NCI-H2196 treated with DMSO at 0.1 percent for 48 hours (cell line): Measurements from ENCODE around the gene HS3ST3A1.

Source experiments
- DNase-seq: peaks from one replicate; lab custom pipeline; 2025; ENCODE audit not compliant: unreplicated experiment; lab: John Stamatoyannopoulos, UW

The HS3ST3A1 gene

DNA sequence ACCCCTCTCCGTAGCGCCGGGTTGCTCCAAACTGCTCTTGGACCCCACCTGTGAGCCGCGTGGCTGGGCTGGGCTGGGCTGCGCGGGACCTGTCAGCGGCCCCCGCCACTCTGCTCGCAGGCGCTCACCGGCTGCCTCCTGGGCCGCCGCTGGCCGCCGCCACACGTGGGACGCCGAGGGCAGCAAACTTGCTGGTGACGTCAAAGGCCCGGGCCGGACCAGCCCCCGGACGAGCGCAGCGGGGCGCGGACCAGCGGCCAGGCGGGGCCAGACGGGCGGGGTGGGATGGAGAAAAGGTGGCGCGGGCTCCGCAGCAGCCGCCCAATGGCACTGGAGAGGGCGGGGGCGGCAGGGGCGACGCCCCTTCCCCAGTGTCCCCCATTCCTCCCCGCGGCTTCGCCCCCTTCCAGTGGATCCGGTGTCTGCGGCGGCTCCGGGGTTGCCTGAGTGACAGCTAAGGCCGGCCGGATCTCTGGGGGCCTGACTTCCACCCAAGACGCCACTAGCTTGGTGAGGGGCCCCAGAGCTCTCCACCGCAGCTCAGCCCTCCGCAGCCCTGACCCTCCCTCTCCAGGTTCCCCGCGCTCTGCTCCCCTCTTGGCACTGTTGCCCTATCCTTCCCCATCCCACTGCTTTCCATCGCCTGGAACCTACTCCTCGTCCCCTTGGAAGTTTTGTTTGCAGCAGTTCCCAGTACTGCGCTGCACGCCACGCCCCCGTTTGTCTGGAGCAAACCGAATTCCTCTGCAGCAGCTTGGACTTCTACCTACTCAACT, at the start of gene HS3ST3A1:
Gene HS3ST3A1 (minus strand): TSS at position 154 of the 776 bp plus-strand sequence. CDS start 800 bp downstream, outside the sequence.
- DNase-seq: no peak

DNA sequence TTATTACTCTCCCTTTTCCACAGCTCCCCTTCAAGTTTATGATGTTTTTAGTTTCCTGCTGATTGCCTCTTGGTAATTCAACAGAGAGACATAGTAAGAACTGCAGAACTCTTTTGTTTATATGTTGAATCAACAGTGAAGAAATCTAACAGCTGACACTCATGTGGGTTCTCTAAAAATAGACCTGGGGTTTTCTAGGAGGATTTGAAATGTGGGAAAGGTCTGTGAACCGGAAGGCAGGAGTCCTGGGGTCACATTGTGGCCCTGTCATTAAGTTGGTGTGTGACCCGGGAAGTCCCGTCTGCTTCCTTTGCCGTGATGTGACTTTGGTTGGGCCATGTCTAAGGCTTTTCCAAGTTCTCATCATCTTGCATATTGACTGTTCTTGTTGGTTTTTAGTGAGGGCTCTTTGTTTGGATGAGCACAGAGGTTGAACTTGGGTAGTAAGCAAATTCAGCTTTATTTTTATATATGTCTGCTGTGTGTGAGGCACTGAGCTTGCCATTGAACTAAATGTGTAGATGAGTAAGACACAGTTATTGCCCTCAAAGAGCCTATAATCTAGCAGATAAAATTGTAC, 48.5 kb upstream of the HS3ST3A1 start:
- DNase-seq: no peak

DNA sequence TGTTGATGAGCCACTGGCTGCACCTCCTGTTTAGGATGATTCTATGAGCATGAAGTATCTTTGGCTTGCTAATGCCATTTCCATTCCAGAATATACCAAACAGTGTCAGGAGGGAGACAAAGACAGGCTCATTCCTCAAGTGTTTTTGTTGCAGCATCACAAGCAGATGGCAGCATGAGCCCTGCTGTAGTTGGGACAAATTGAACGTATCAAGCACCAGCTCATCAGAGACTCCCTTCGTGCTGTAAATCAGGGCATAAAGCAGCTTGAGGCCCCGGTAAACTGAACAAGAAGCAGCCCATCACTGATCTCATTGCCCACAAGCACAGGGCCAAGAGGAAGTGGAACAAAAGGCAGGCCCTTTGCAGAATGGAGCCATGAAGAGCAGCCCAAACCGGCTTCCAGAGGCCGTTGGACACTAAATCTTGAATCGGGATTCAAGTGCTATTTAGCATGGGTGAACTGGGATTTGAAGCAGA, 45.9 kb upstream of the HS3ST3A1 start:
- DNase-seq: no peak

DNA sequence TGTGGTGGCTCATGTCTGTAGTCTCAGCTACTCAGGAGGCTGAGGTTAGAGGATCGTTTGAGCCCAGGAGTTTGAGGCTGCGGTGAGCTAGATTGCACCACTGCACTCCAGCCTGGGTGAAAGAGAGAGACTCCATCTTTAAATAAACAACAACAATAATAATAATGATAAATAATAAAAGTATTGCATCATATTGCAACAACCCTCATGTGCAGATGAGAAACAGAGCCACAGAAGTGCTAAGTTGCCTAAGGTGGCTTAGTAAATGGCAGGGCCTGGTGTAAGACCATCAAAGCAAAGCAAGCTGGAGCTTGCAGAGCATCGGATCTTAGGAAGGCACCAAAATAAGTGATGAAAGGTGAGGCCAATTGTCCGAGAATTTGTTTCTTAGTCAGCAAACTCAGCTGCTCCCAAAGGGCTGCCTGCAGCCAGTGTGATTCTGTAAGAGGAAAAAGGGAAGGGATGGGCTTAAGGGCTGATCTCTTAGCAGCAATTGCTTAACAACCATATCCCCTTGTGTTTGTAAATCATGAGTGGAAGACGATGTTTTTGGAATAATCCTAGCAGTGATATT, 45.3 kb upstream of the HS3ST3A1 start:
- DNase-seq: no peak

DNA sequence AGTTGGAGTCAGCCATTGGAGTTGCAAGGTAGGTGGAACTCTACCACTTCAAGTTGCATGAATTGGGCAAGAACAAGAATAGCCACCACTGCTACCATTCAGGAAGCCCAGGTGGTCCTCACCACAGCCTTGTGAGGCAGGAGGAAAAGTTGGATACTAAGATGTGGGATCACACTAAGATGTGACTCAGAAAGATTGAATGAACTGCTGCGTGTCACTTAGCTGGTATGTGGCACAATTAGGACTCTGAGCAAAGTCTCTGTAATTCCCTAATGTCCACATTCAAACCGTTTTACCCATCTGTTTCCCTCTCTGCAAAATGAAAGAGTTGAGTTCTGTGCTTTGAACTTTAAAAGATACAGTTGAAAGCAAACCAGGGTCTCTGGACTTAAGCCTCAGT, 44.7 kb upstream of the HS3ST3A1 start:
- DNase-seq: no peak

DNA sequence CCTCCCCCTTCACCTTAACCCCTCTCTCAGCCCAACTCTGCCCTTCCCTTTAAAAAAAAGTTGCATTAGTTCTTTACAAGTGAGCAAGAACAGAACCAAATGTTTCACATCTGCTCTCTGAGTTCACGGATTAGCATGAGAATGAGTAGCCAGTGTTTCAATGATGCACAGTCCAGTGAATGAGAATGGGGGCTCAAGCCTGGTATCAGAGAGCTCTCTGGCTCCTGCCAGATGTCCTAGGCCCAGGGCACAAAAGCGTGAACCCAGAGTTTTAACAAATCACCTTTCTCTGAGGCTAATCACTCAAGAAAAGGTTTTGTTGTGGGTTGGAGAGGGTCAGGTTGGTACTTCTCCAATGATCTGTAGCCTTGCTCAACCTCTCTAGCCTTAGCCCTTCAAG, 41.5 kb upstream of the HS3ST3A1 start:
- DNase-seq: no peak

DNA sequence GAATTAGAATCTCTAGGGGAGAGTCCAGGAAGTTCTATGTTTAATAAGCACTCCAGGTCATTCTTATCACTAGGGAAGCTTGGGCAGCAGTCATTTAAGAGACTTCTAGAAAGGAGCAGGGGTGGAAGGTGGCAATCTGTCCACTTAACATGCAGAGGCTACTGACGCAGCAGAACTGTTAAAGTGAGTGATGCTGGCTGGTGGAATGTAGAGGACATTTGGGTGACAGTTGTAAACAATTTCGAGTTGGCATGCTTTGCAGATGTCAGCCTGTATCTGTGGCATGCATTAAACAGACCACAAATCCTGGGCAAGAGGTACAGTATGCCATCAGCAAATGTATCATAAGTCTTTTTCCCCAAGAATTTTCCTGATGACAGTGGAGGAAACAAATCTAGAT, 40.5 kb upstream of the HS3ST3A1 start:
- DNase-seq: no peak

DNA sequence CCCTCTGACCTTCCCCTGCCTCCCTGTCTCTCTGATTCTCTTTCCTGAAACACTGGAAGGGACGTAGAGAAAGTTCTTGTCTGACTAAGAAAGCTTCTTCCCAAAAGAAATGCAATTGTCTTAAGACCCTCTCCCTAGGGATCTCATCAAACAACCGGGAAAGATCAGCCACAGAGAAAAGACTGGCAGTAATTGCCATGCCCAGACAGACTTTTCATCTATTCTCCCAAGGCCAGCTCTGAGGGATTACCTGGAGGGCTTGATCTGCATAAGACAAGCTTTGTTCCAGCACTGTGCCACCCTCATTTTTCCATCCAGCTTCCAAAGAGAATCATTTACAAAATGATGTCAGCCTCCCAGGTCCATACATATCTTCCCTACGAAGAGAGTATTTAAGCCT, 38.8 kb upstream of the HS3ST3A1 start:
- no peak for DNase-seq

DNA sequence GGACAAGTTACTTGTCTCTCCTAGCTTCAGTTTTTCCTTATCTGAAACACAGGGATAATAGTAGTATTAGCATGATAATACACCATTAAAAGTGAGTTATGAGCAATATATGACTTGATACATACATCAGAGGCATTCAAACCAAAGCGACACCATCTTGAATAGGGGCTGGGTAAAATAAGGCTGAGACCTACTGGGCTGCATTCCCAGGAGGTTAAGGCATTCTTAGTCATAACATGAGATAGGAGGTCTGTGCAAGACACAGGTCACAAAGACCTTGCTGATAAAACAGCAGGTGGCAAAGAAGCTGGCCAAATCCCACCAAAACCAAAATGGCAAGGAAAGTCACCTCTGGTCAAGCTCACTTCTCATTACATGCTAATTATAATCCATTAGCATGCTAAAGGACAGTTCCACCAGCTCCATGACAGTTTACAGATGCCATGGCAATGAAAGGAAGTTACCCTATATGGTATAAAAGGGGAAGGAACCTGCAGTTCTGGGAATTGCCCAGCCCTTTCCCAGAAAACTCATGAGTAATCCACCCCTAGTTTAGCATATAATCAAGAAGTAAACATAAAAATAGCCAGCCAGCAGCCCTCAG, 37.2 kb upstream of the HS3ST3A1 start:
- no peak for DNase-seq

DNA sequence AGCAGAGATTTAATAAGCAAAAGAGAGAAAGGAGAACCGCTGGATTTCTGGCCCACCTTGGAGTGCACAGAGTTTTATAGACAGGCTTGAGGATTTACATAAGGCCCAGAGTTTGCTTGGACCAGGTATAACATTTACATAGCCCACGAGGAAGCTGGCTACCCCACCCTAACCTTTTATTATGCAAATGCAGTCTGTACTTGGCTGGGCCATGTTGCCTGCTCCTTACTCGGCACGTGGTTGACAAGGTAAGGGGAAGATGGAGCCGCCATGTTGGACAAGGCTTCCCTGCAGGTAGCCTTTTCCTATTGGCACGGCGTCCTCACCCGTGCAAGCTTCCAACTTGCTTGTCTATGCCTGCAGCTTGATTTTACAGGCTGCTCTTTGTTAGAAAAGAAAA, 35.2 kb upstream of the HS3ST3A1 start:
- no peak for DNase-seq

DNA sequence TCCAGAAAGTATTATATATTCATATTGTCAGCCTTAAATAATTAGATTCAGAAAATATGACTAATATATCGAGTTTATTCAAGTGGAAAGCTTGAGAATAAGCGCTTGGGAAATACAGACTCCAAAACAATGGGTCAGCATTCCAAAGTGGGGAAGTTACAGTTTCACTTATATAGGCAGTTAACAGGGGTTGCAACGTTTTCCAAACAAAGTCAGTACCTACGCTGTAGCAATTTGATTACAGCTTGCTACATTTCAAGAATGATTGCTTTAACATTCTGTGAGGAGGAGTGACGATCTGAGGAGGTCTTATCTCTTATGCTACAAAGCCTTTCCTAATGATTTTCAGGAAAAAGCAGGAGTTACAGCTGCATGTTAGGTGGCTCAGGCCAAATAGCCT, 34.2 kb upstream of the HS3ST3A1 start:
- no peak for DNase-seq

DNA sequence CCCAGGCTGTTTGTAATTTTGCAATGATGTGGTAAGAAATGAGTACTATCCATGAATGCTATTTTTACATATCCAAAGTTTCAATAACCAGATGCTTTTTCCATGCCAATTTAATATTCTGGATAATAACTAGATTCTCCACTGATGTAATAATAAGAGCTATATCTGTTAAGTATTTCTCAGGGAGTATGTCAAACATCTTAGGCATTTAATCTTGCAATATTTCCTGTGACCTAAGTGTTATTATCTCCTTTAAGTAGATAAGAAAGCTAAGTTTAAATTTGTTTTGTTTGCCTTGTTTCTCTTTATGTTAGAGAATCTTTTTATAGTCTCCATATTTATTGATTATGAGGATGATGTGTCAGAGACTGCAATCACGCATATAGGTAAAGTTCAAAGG, 32.3 kb upstream of the HS3ST3A1 start:
- DNase-seq: no peak

DNA sequence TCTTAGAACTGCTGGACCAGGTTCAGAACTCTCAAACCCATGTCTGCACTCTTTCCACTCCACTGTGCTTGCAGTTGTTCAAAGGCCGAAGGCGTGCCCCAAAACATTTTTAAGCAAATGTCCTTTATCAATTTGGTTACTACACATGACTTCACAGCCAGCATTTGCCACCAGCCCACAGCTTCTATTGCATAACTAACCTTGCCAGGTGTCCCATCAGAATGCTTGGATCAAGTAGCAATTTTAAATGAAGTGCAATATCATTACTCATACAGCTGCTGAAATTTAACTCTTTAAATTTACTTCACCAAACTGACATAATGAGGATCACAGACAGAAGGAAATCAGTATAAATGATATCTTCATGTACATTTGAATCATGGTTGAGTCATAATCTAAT, 29.8 kb upstream of the HS3ST3A1 start:
- DNase-seq: no peak

DNA sequence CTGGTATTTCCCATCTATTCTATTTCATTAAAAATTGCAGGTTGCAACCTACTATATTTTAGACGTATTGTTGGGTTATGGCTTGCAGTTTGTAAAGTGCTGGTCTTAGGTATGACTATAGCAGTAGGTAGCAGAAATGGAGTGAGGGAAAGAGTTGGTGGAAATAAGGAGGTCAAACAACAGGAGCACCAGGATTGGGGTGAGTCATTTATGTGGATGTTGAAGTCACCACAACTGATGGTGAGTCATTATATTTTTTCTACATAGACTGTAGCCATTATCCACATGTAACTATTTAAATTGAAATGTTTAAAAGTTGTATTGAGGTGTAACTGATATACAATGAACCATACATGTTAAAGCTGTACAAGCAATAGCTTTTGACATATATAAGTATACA, 25.0 kb upstream of the HS3ST3A1 start:
- no peak for DNase-seq

DNA sequence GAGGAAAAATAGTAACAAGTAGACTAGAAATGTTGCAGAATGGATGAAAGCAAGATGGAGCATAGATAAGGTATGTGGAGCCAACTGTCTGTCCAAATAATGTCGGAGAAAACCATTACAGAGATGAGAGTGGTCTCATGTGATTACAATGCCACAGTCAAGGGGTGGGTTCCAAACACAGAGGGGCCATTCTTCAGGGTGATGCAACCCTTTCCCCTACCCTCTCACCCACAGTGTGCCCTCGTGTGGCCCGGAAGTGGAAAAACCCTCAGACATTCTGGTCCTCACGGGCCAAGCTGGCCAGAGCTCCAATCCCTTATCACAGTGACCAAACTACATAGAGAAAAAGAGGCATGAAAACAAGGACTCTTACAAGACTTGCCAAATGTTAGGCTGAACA, 17.7 kb upstream of the HS3ST3A1 start:
- no peak for DNase-seq

DNA sequence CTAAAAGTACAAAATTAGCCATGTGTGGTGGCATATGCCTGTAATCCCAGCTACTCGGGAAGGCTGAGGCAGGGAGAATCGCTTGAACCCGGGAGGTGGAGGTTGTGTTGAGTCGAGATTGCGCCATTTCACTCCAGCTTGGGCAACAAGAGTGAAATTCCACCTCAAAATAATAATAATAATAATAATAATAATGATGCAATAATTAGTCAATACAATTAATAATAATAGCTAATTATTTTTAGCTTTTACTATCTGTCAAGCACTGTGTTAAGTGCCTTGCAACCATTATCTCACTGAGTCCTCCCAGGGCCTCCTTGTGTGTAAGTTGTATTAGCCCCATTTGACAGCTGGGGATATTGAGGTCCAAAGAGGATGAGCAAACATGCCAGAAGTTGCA, 14.3 kb upstream of the HS3ST3A1 start:
- no peak for DNase-seq

DNA sequence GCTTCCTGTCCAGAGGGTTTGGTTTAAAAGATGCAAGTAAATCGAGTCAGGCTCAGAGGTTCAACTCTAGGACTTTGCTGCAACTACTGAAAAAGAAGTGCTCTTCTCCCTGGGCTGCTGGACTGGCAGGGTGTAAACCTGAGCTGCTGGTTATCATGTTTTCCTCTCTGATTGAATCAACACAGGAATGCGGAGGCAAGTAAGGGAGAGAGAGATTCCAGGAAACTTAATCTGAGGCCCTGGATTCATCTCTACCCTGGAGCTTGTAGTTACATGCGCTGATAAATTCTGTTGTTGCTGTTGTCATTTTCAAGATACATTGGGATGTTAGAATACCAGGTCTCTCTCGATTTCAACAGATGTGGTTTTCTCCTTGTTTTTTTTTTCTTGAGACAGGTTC, 8.2 kb upstream of the HS3ST3A1 start:
- DNase-seq: no peak

DNA sequence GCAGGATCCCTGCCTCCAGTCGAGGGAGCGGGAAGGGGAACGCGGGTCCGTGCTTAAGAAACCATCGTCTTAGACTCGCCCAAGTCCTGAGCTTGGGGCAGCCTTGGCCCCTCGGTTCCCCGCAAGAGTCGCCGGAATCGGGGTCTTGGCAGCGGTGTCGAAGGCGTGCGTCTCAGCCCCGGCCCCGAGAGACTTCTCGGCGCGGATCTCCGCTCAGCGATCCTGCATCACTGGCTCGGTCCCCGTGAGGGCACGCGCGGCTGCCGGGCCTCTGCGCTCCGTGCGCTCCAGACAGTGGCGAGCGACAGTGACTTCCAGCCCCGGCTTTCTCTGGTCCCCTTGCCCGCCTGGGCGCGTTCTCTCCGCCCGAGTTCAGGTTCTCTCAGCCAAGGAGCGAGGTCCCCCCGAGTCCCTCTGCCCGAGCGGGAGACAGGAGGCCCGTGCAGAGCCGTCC, 380 bp downstream of the HS3ST3A1 start:
- DNase-seq: no peak

DNA sequence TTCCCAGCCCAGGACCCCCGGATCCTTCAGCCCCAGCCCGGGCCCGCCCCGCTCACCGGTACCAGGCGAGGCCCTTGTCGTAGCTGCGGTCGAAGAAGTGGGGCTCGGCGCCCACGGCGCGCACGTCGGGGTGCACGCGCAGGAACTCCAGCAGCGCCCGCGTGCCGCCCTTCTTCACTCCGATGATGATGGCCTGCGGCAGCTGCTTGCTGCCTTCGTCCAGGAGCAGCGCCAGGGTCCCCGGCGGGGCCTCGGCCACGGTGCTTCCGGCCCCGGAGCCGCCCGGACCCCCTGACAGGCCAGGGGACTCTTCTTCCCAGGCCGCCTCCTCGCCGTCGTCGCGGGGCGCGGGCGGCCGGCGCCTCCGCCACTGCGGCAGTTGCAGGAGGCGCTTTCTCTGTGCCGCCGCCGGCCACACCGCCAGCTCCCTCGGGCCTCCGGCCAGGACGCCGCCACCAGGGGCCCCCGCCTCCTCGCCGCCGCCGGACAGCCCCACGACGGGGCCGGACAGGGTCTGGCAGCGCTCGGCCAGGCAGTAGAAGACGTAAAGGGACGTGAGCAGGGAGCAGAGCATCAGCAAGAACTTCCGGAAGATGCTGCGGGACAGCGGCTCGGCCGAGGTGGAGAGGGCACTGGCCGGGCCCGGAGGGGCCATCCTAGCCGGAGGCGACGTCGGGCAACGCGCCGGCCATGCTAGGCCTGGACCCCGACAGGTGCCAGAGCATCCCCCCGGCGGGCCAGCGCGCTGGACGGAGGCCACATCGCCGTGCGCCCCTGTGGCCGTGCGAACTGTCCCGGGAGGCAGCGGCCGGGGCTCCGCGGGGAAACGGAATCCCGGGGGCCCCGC, 1.0 kb downstream of the HS3ST3A1 start:
- no peak for DNase-seq

DNA sequence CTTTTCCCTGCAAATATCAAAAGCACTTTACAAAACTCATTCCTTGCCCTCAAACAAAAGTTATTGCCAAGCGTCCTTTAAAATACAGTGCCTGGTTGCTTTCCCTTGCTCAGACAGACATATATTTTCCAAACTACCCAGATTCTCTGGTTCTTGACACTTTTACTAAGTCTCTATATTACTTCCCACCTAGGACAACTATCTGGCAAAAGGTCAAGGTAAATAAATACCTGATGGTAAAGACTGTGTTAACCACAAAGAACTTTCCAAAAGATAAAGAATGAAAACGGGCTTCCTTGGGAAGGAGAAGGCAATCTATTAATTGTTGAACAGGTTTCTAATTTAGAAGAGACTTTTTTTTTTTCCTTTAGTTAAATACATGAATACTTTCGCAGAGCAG, 1.9 kb downstream of the HS3ST3A1 start:
- DNase-seq: no peak

DNA sequence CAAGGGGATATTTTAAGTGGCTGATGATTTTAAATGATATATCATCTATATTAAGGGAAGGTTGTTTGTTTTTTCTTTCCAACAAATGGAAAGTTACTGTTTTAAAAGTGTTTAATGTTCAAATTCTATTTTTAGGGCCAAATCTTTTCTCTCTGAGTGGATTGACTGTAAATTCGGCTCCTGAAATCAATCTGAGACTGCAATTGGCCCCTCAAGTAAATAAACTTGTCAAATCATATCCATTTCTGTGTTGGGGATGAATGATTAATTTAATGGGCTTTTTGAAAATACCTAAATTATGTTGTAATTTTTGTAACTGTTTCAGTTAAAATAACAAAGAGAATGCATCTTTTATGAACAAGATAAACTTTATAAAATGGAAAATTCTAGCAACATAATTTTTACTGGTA, 2.6 kb downstream of the HS3ST3A1 start:
- DNase-seq: no peak
